BE2C (cell line): Measurements from ENCODE around the gene MVP. TPM values are rescaled to one million over a fixed set of nuclear protein-coding genes. Genes with fewer than 3 reads are reported as not detected.
A peak's percentile ranks its signal among the peaks of the same experiment; 100 is the strongest.
"Not testable (repeated sequence)": the region's sequence is repeated elsewhere in the genome, so short reads cannot be mapped to it uniquely, and the experiment has no call there.

Experiments
- DNase-seq: peaks from one replicate; pipeline ENCODE4 v3.0.0-alpha.2; 2020
- H3K27me3 ChIP-seq: fragments of 250-450 bp; sonication (Bioruptor Pico); 2 replicates; pipeline ENCODE4 v1.5.1; 2020; ENCODE audit warnings: mild to moderate bottlenecking
- H3K36me3 ChIP-seq: fragments of 250-450 bp; sonication (Bioruptor Pico); 2 replicates; pipeline ENCODE4 v1.5.1; 2020; ENCODE audit warnings: mild to moderate bottlenecking
- H3K4me1 ChIP-seq: fragments of 250-450 bp; sonication (Bioruptor Pico); 2 replicates; pipeline ENCODE4 v1.5.1; 2020
- H3K4me3 ChIP-seq: 2 replicates; pipeline ENCODE4 v1.5.1; 2011; ENCODE audit warnings: low read depth, low read length
- H3K9me3 ChIP-seq: fragments of 250-450 bp; sonication (Bioruptor Pico); 2 replicates; pipeline ENCODE4 v1.5.1; 2020
- CTCF ChIP-seq: IDR thresholded peaks from 2 replicates; pipeline ENCODE4 v1.5.1; 2012; ENCODE audit warnings: mild to moderate bottlenecking, low read depth, low read length
- polyA plus RNA-seq: library from polyadenylated mRNA; unstranded; fragments of >200 nt; gene quantifications from one replicate; pipeline ENCODE4 v1.2.1, GENCODE V29; 2012; ENCODE audit warnings: low read depth, missing spikeins; ENCODE audit not compliant: insufficient read length, insufficient read depth

MVP gene
- polyA plus RNA-seq: 17.2 TPM

GRCh38 chr16:29820271-29820701 lies at the start of gene MVP:
Gene MVP (plus strand): TSS chr16:29820462. CDS start chr16:29830550, 10,088 bp downstream.
- no peak for TF ChIP-seq CTCF
- H3K4me1 ChIP-seq: no peaks in the 10 kb centered on the region; the same call in 1 of the 2 replicates
- H3K4me3 ChIP-seq: peak within 1 kb of the TSS; percentile 21; the same call in 1 of the 2 replicates
- peak; percentile 43 for DNase-seq
- no peaks in the 10 kb centered on the region for H3K9me3 ChIP-seq
- H3K36me3 ChIP-seq: peaks cover 36% of the 10 kb centered on the region
- no peaks in the 10 kb centered on the region for H3K27me3 ChIP-seq

GRCh38 chr16:29772330-29772729 lies 47.9 kb upstream of the MVP start:
- not testable (repeated sequence) for H3K9me3 ChIP-seq, H3K27me3 ChIP-seq, DNase-seq, H3K36me3 ChIP-seq, H3K4me3 ChIP-seq, H3K4me1 ChIP-seq

- H3K9me3 ChIP-seq: no peaks in the 10 kb centered on the region
- TF ChIP-seq CTCF: no peak
- no peaks in the 10 kb centered on the region for H3K27me3 ChIP-seq
- DNase-seq: no peak
- H3K4me3 ChIP-seq: no peak overlapping the region
- no peaks in the 10 kb centered on the region for H3K36me3 ChIP-seq
- no peaks in the 10 kb centered on the region for H3K4me1 ChIP-seq
These were observed 45.5 kb upstream of the MVP start for GRCh38 chr16:29774730-29775129.

DNA sequence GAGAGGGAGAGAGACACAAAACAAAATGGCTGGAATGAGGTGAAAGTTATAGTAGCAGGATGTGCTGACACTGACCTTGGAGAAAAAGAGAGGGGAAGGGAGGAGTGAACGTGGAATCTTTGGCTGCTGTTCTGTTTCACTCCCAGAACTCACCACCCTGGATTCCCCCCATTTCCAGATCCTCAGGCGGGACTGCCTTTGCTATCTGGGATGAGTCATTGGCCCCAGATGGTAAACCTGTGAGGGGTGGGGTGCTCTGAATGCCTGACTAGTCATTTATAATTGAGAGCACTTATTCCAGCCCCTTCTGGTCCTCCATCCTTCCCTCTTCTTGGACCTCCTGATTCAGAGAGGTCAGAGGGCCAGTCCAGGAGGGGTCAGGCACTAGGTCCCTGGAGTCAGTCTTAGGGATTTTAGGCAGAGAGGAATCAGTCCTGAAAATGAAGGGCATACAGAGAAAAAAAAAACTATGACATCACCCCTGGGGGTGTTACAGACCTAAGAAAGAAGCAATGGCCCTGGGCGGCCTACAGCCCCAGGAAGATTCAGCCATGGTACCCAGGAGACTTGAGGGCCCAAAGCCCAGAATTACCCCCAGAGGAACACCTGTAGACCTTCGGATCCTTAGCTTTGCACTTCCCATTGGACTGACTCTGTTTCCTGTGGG lies 44.4 kb upstream of the MVP start:
- DNase-seq: peak; percentile 39
- H3K4me3 ChIP-seq: no peak overlapping the region
- H3K4me1 ChIP-seq: no peaks in the 10 kb centered on the region
- H3K27me3 ChIP-seq: no peaks in the 10 kb centered on the region
- H3K9me3 ChIP-seq: no peaks in the 10 kb centered on the region
- TF ChIP-seq CTCF: no peak
- no peaks in the 10 kb centered on the region for H3K36me3 ChIP-seq

- H3K4me3 ChIP-seq: no peak within 1 kb of the TSS
- H3K36me3 ChIP-seq: no peaks in the 10 kb centered on the region
- H3K9me3 ChIP-seq: no peaks in the 10 kb centered on the region
- TF ChIP-seq CTCF: no peak
- DNase-seq: no peak
- no peaks in the 10 kb centered on the region for H3K27me3 ChIP-seq
- no peaks in the 10 kb centered on the region for H3K4me1 ChIP-seq
These were observed 42.5 kb upstream of the MVP start, which contains the start of gene ZG16 for GRCh38 chr16:29777576-29778350. Gene ZG16 (plus strand): TSS chr16:29778256. CDS start chr16:29779267, 1,011 bp downstream.

- Histone ChIP-seq H3K4me1 (no peaks in the 10 kb centered on the region), H3K36me3 (no peaks in the 10 kb centered on the region), H3K4me3 (no peak overlapping the region), H3K27me3 (no peaks in the 10 kb centered on the region), H3K9me3 (no peaks in the 10 kb centered on the region)
- DNase-seq: no peak
- no peak for TF ChIP-seq CTCF
These were observed 40.8 kb upstream of the MVP start for GRCh38 chr16:29779474-29779873.

- not testable (repeated sequence) for H3K4me3 ChIP-seq, H3K9me3 ChIP-seq, H3K27me3 ChIP-seq, DNase-seq, H3K36me3 ChIP-seq, H3K4me1 ChIP-seq
These were observed 36.9 kb upstream of the MVP start for GRCh38 chr16:29783094-29783953.
